Neural cell (in vitro differentiated cells): ENCODE measurements around the gene FLT1. TPM values are rescaled to one million over a fixed set of nuclear protein-coding genes. Genes with fewer than 3 reads are reported as not detected.

Experiments
- H2AFZ ChIP-seq: fragments of 200-600, 300-800 bp; sonication (generic), shearing (Covaris generic); 2 replicates; pipeline ENCODE4 v1.6.0; 2014; ENCODE audit warnings: low read depth, mild to moderate bottlenecking, antibody characterized with exemption, low read length, moderate library complexity
- H3F3A ChIP-seq: fragments of 200-600 bp; shearing (Covaris generic); 2 replicates; pipeline ENCODE4 v1.6.1; 2016; ENCODE audit warnings: mild to moderate bottlenecking, moderate library complexity, mixed read lengths, antibody characterized with exemption, low read length; ENCODE audit not compliant: insufficient read depth, poor library complexity, severe bottlenecking
- H3K27ac ChIP-seq: fragments of 200-600, 300-800 bp; sonication (generic), shearing (Covaris generic); 2 replicates; pipeline ENCODE4 v1.5.1; 2014; ENCODE audit warnings: mild to moderate bottlenecking, low read length, moderate library complexity
- H3K27me3 ChIP-seq: fragments of 300-800, 200-600 bp; sonication (generic), shearing (Covaris generic); 2 replicates; pipeline ENCODE4 v1.6.0; 2014; ENCODE audit warnings: mild to moderate bottlenecking, low read depth, low read length, moderate library complexity; ENCODE audit not compliant: insufficient read depth
- H3K36me3 ChIP-seq: fragments of 300-800, 200-600 bp; sonication (generic), shearing (Covaris generic); 2 replicates; pipeline ENCODE4 v1.5.1; 2014; ENCODE audit warnings: mild to moderate bottlenecking, antibody characterized with exemption, low read length, moderate library complexity; ENCODE audit not compliant: insufficient read depth
- H3K4me2 ChIP-seq: fragments of 300-800, 200-600 bp; sonication (generic), shearing (Covaris generic); 2 replicates; pipeline ENCODE4 v1.6.0; 2014; ENCODE audit warnings: mild to moderate bottlenecking, low read length
- H3K4me3 ChIP-seq: fragments of 300-800, 200-600 bp; sonication (generic), shearing (Covaris generic); 2 replicates; pipeline ENCODE4 v1.5.1; 2014; ENCODE audit warnings: mild to moderate bottlenecking, low read length, moderate library complexity
- H3K79me2 ChIP-seq: fragments of 200-600 bp; shearing (Covaris generic); replicated peaks from 2 replicates; pipeline ENCODE4 v1.6.0; 2014; ENCODE audit warnings: mild to moderate bottlenecking, low read length, moderate library complexity; ENCODE audit not compliant: insufficient read depth
- H3K9ac ChIP-seq: fragments of 300-800, 200-600 bp; sonication (generic), shearing (Covaris generic); 2 replicates; pipeline ENCODE4 v1.6.1; 2016; ENCODE audit warnings: mild to moderate bottlenecking, low read length, mixed read lengths
- H3K9me2 ChIP-seq: fragments of 200-600 bp; shearing (Covaris generic); 2 replicates; pipeline ENCODE4 v1.6.1; 2016; ENCODE audit warnings: mild to moderate bottlenecking, low read length, mixed read lengths; ENCODE audit not compliant: insufficient read depth
- H3K9me3 ChIP-seq: fragments of 200-600, 300-800 bp; sonication (generic), shearing (Covaris generic); 2 replicates; pipeline ENCODE4 v1.6.1; 2016; ENCODE audit warnings: mild to moderate bottlenecking, mixed run types, low read length, moderate library complexity, mixed read lengths
- H4K20me1 ChIP-seq: fragments of 200-600 bp; shearing (Covaris generic); 2 replicates; pipeline ENCODE4 v1.6.1; 2016; ENCODE audit warnings: mild to moderate bottlenecking, mixed run types; ENCODE audit not compliant: insufficient read depth
- EP300 ChIP-seq: fragments of 450-650 bp; conservative IDR thresholded peaks from 2 replicates; pipeline ENCODE4 v1.6.1; 2014; ENCODE audit warnings: antibody characterized with exemption, mild to moderate bottlenecking, moderate library complexity; ENCODE audit not compliant: poor library complexity, severe bottlenecking
- EZH2 ChIP-seq: fragments of 200-600, 300-800 bp; shearing (Covaris generic), sonication (generic); IDR thresholded peaks from 2 replicates; pipeline ENCODE4 v1.6.1; 2014; ENCODE audit warnings: antibody characterized with exemption, low read length, borderline replicate concordance, mild to moderate bottlenecking; ENCODE audit not compliant: insufficient read depth, poor library complexity, severe bottlenecking
- MXI1 ChIP-seq: fragments of 450-650 bp; conservative IDR thresholded peaks from 2 replicates; pipeline ENCODE4 v1.6.1; 2014; ENCODE audit warnings: antibody characterized with exemption, mild to moderate bottlenecking; ENCODE audit not compliant: poor library complexity, severe bottlenecking
- POLR2AphosphoS5 ChIP-seq: IDR thresholded peaks from 2 replicates; pipeline ENCODE4 v1.6.1; 2012
- RAD21 ChIP-seq: fragments of 450-650 bp; conservative IDR thresholded peaks from 2 replicates; pipeline ENCODE4 v1.6.1; 2014; ENCODE audit warnings: antibody characterized with exemption, mild to moderate bottlenecking, moderate library complexity
- SMC3 ChIP-seq: fragments of 450-650 bp; conservative IDR thresholded peaks from 2 replicates; pipeline ENCODE4 v1.6.1; 2014; ENCODE audit warnings: antibody characterized with exemption, mild to moderate bottlenecking, moderate library complexity; ENCODE audit not compliant: poor library complexity
- TAF1 ChIP-seq: IDR thresholded peaks from 2 replicates; pipeline ENCODE4 v1.6.1; 2012; ENCODE audit warnings: low read depth
- polyA plus RNA-seq: library from polyadenylated mRNA; depleted of rRNA; stranded (reverse); fragments of >200 nt; gene quantifications from 2 replicates; pipeline ENCODE4 v1.2.3, GENCODE V29; 2014
- TF ChIP-seq, protein P1 (sequence below): IDR thresholded peaks from 2 replicates; pipeline ENCODE4 v1.6.1; 2012; ENCODE audit warnings: borderline replicate concordance
- TF ChIP-seq, protein P2 (sequence below): fragments of 450-650 bp; IDR thresholded peaks from 2 replicates; pipeline ENCODE4 v1.5.1; 2014; ENCODE audit warnings: antibody characterized with exemption, mild to moderate bottlenecking, moderate library complexity; ENCODE audit not compliant: poor library complexity, severe bottlenecking

The FLT1 gene
- polyA plus RNA-seq, 1 donor from 2014 or later: not detected

DNA sequence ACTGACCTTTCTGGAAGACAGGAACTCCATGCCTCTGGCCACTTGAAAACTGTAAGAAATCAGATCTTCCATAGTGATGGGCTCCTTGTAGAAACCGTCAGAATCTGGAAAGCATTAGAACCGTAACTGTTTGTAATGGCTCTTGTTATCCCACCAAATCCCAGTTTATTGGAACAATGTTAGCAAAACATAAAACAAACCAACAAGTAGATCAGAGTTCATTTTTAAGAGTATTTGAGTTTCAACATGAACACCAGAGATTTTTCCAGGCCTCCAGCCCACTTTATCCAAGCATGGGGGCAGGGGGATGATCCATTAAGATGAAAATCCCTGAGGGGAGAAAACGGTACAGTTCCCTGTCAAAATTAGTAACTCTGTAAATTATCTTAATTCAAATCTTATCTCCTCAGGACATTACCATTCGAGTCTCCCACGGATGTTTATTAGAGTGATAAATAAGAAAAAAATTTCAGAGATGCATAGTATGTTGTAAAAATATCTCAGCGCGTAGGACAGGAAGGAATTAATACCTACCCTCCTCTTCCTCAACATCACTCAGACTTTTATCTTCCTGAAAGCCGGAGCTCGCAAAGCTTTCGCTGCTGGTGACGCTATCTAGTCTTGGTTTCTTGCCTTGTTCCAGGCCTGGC lies 172.5 kb downstream of the FLT1 start:
- TF ChIP-seq RAD21 (no peak), MXI1 (no peak), EZH2 (no peak), EP300 (no peak), SMC3 (no peak), TAF1 (no peak), POLR2AphosphoS5 (no peak)
- TF ChIP-seq, protein P1, sequence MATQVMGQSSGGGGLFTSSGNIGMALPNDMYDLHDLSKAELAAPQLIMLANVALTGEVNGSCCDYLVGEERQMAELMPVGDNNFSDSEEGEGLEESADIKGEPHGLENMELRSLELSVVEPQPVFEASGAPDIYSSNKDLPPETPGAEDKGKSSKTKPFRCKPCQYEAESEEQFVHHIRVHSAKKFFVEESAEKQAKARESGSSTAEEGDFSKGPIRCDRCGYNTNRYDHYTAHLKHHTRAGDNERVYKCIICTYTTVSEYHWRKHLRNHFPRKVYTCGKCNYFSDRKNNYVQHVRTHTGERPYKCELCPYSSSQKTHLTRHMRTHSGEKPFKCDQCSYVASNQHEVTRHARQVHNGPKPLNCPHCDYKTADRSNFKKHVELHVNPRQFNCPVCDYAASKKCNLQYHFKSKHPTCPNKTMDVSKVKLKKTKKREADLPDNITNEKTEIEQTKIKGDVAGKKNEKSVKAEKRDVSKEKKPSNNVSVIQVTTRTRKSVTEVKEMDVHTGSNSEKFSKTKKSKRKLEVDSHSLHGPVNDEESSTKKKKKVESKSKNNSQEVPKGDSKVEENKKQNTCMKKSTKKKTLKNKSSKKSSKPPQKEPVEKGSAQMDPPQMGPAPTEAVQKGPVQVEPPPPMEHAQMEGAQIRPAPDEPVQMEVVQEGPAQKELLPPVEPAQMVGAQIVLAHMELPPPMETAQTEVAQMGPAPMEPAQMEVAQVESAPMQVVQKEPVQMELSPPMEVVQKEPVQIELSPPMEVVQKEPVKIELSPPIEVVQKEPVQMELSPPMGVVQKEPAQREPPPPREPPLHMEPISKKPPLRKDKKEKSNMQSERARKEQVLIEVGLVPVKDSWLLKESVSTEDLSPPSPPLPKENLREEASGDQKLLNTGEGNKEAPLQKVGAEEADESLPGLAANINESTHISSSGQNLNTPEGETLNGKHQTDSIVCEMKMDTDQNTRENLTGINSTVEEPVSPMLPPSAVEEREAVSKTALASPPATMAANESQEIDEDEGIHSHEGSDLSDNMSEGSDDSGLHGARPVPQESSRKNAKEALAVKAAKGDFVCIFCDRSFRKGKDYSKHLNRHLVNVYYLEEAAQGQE: no peak
- TF ChIP-seq, protein P2, sequence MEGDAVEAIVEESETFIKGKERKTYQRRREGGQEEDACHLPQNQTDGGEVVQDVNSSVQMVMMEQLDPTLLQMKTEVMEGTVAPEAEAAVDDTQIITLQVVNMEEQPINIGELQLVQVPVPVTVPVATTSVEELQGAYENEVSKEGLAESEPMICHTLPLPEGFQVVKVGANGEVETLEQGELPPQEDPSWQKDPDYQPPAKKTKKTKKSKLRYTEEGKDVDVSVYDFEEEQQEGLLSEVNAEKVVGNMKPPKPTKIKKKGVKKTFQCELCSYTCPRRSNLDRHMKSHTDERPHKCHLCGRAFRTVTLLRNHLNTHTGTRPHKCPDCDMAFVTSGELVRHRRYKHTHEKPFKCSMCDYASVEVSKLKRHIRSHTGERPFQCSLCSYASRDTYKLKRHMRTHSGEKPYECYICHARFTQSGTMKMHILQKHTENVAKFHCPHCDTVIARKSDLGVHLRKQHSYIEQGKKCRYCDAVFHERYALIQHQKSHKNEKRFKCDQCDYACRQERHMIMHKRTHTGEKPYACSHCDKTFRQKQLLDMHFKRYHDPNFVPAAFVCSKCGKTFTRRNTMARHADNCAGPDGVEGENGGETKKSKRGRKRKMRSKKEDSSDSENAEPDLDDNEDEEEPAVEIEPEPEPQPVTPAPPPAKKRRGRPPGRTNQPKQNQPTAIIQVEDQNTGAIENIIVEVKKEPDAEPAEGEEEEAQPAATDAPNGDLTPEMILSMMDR: no peak
- H3K27ac ChIP-seq: no peak overlapping the region
- H3K79me2 ChIP-seq: no peaks in the 10 kb centered on the region
- H4K20me1 ChIP-seq: no peaks in the 10 kb centered on the region
- H3K9me3 ChIP-seq: no peaks in the 10 kb centered on the region
- H3K4me3 ChIP-seq: no peak overlapping the region
- no peaks in the 10 kb centered on the region for H3K9me2 ChIP-seq
- H3F3A ChIP-seq: no peaks in the 10 kb centered on the region
- H3K27me3 ChIP-seq: no peaks in the 10 kb centered on the region
- no peak overlapping the region for H3K9ac ChIP-seq
- H3K4me2 ChIP-seq: no peak overlapping the region
- no peaks in the 10 kb centered on the region for H3K36me3 ChIP-seq
- H2AFZ ChIP-seq: no peak overlapping the region

DNA sequence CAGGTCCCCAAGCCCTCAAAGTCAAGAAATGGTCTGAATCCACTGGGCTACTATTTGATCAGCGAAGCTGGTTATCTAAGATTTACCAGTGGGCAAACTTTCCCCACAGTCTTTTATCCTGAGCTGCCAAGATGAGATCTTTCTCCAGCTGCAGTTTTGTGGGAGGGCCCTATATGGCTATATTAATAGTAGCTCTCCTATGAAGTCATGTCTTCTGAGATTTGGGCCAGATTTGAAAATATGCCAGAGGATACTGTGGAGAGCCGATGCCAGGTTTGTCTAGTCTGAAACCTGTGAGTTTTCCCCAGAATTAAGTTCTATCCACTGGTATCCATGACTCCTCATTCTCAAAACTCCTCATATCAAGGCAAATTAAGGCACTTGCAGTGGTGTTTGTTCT lies 173.2 kb downstream of the FLT1 start:
- H3K9ac ChIP-seq: no peak overlapping the region
- H3K36me3 ChIP-seq: no peaks in the 10 kb centered on the region
- H3K4me3 ChIP-seq: no peak overlapping the region
- H3K4me2 ChIP-seq: no peak overlapping the region
- H3K9me3 ChIP-seq: no peaks in the 10 kb centered on the region
- H4K20me1 ChIP-seq: no peaks in the 10 kb centered on the region
- H2AFZ ChIP-seq: no peak overlapping the region
- TF ChIP-seq MXI1 (no peak), POLR2AphosphoS5 (no peak), SMC3 (no peak), EZH2 (no peak), RAD21 (no peak), EP300 (no peak), TAF1 (no peak)
- TF ChIP-seq, protein P1: no peak
- TF ChIP-seq, protein P2: no peak
- H3K79me2 ChIP-seq: no peaks in the 10 kb centered on the region
- no peak overlapping the region for H3K27ac ChIP-seq
- no peaks in the 10 kb centered on the region for H3K27me3 ChIP-seq
- H3K9me2 ChIP-seq: no peaks in the 10 kb centered on the region
- H3F3A ChIP-seq: no peaks in the 10 kb centered on the region
